NCI-H226 (cell line): ENCODE results near the gene GJA9.
"Not testable (repeated sequence)": the region's sequence is repeated elsewhere in the genome, so short reads cannot be mapped to it uniquely, and the experiment has no call there.

Experiments used
- DNase-seq: peaks from one replicate; pipeline ENCODE4 v3.0.0-alpha.2; 2015

GJA9 gene

GRCh38 chr1:38881487-38881886, at the start of gene GJA9:
Gene GJA9 (minus strand): TSS chr1:38881587. CDS start chr1:38876098, 5,489 bp downstream.
- DNase-seq = no peak

- peak; percentile 26 for DNase-seq
These were observed 48.1 kb upstream of the GJA9 start for GRCh38 chr1:38929476-38929875.

- no peak for DNase-seq
These were observed 47.7 kb upstream of the GJA9 start for GRCh38 chr1:38929054-38929453.

GRCh38 chr1:38926091-38926490, 44.7 kb upstream of the GJA9 start:
- DNase-seq = no peak

- no peak for DNase-seq
These were observed 44.0 kb upstream of the GJA9 start for GRCh38 chr1:38925391-38925790.

GRCh38 chr1:38923607-38924006, 42.2 kb upstream of the GJA9 start:
- DNase-seq = peak; percentile 5

GRCh38 chr1:38919130-38919529, 37.7 kb upstream of the GJA9 start:
- no peak for DNase-seq

- DNase-seq = no peak
These were observed 37.2 kb upstream of the GJA9 start for GRCh38 chr1:38918568-38918967.

- no peak for DNase-seq
These were observed 36.4 kb upstream of the GJA9 start for GRCh38 chr1:38917772-38918171.

- no peak for DNase-seq
These were observed 36.0 kb upstream of the GJA9 start for GRCh38 chr1:38917337-38917736.

- DNase-seq = peak; percentile 14
These were observed 34.1 kb upstream of the GJA9 start for GRCh38 chr1:38915352-38915948.

GRCh38 chr1:38914908-38915307, 33.5 kb upstream of the GJA9 start:
- DNase-seq = not testable (repeated sequence)

GRCh38 chr1:38908821-38909220, 27.4 kb upstream of the GJA9 start:
- no peak for DNase-seq

GRCh38 chr1:38905985-38906384, 24.6 kb upstream of the GJA9 start:
- DNase-seq = no peak

- no peak for DNase-seq
These were observed 18.2 kb upstream of the GJA9 start for GRCh38 chr1:38899560-38899959.

GRCh38 chr1:38898653-38899230, 17.4 kb upstream of the GJA9 start:
- DNase-seq = peak; percentile 12

GRCh38 chr1:38896169-38896568, 14.8 kb upstream of the GJA9 start:
- DNase-seq = no peak

GRCh38 chr1:38892976-38893375, 11.6 kb upstream of the GJA9 start:
- DNase-seq = no peak

- no peak for DNase-seq
These were observed 10.4 kb upstream of the GJA9 start for GRCh38 chr1:38891753-38892152.

- no peak for DNase-seq
These were observed 8.2 kb upstream of the GJA9 start for GRCh38 chr1:38889589-38889988.

GRCh38 chr1:38888423-38889333, 7.3 kb upstream of the GJA9 start:
- no peak for DNase-seq

- DNase-seq = no peak
These were observed 3.7 kb upstream of the GJA9 start for GRCh38 chr1:38885092-38885491.

GRCh38 chr1:38875811-38876210, 5.6 kb downstream of the GJA9 start:
- no peak for DNase-seq
